Measurements from ENCODE around the gene CEMIP. TPM values are rescaled to one million over a fixed set of nuclear protein-coding genes. Genes with fewer than 3 reads are reported as not detected.

Gene CEMIP
- total RNA-seq, 2 donors from 2014 or later: 1.1 to 1.2 TPM

GRCh38 chr15:80966431-80967197 is 187.4 kb downstream of the CEMIP start:
- Histone ChIP-seq H3K36me3 (no peaks in the 10 kb centered on the region), H3K9me3 (no peaks in the 10 kb centered on the region), H3K27me3 (replicated peaks; ENCODE audit: insufficient read depth) (no peaks in the 10 kb centered on the region), H3K27ac (no peak overlapping the region), H3K4me1 (ENCODE audit: control insufficient read depth in 1 of 2, low read depth in 2 of 2) (peaks cover 0 to 5% of the 10 kb centered on the region in 2 donors), H3K4me3 (no peak overlapping the region)
- no peak for ATAC-seq (ENCODE audit: insufficient number of reproducible peaks, low FRiP score, low read depth)
- TF ChIP-seq CTCF (IDR thresholded peaks at IDR 0.05): no peak
- DNase-seq (ENCODE audit: low spot score): no peak

GRCh38 chr15:80967451-80967850 is 188.3 kb downstream of the CEMIP start:
- Histone ChIP-seq H3K27me3 (replicated peaks; ENCODE audit: insufficient read depth) (no peaks in the 10 kb centered on the region), H3K4me1 (ENCODE audit: control insufficient read depth in 1 of 2, low read depth in 2 of 2) (peaks cover 0 to 5% of the 10 kb centered on the region in 2 donors), H3K9me3 (no peaks in the 10 kb centered on the region), H3K4me3 (no peak overlapping the region), H3K36me3 (no peaks in the 10 kb centered on the region), H3K27ac (no peak overlapping the region)
- DNase-seq (ENCODE audit: low spot score) (no peak), ATAC-seq (ENCODE audit: insufficient number of reproducible peaks, low FRiP score, low read depth) (no peak)
- no peak for TF ChIP-seq CTCF (IDR thresholded peaks at IDR 0.05)

- H3K4me3 ChIP-seq: no peak overlapping the region
- no peak for ATAC-seq (ENCODE audit: insufficient number of reproducible peaks, low FRiP score, low read depth)
- H3K27ac ChIP-seq: no peak overlapping the region
- TF ChIP-seq CTCF (IDR thresholded peaks at IDR 0.05): no peak
- no peaks in the 10 kb centered on the region for H3K9me3 ChIP-seq
- DNase-seq (ENCODE audit: low spot score): no peak
- H3K4me1 ChIP-seq (ENCODE audit: control insufficient read depth in 1 of 2, low read depth in 2 of 2): peaks cover 0 to 5% of the 10 kb centered on the region in 2 donors
- H3K36me3 ChIP-seq: no peaks in the 10 kb centered on the region
- no peaks in the 10 kb centered on the region for H3K27me3 ChIP-seq (replicated peaks; ENCODE audit: insufficient read depth)
Observed at GRCh38 chr15:80967991-80968510, 188.9 kb downstream of the CEMIP start.

GRCh38 chr15:80969316-80969715 is 190.1 kb downstream of the CEMIP start:
- no peaks in the 10 kb centered on the region for H3K27me3 ChIP-seq (replicated peaks; ENCODE audit: insufficient read depth)
- H3K27ac ChIP-seq: no peak overlapping the region
- H3K4me1 ChIP-seq (ENCODE audit: control insufficient read depth in 1 of 2, low read depth in 2 of 2): peaks cover 0 to 5% of the 10 kb centered on the region in 2 donors
- no peaks in the 10 kb centered on the region for H3K36me3 ChIP-seq
- TF ChIP-seq CTCF (IDR thresholded peaks at IDR 0.05): no peak
- H3K9me3 ChIP-seq: no peaks in the 10 kb centered on the region
- no peak overlapping the region for H3K4me3 ChIP-seq
- ATAC-seq (ENCODE audit: insufficient number of reproducible peaks, low FRiP score, low read depth) (no peak), DNase-seq (ENCODE audit: low spot score) (no peak)

GRCh38 chr15:80970018-80970657 is 191.0 kb downstream of the CEMIP start:
- peak; percentile 88 for TF ChIP-seq CTCF (IDR thresholded peaks at IDR 0.05)
- DNase-seq (ENCODE audit: low spot score) (no peak), ATAC-seq (ENCODE audit: insufficient number of reproducible peaks, low FRiP score, low read depth) (peak; percentile 76)
- Histone ChIP-seq H3K27ac (no peak overlapping the region), H3K9me3 (no peaks in the 10 kb centered on the region), H3K27me3 (replicated peaks; ENCODE audit: insufficient read depth) (no peaks in the 10 kb centered on the region), H3K4me3 (no peak overlapping the region), H3K36me3 (no peaks in the 10 kb centered on the region), H3K4me1 (ENCODE audit: control insufficient read depth in 1 of 2, low read depth in 2 of 2) (peaks cover 0 to 5% of the 10 kb centered on the region in 2 donors)

Measured in thoracic aorta (tissue), 2 donors.